HTR-8/SVneo (cell line): Measurements from ENCODE around the gene SEPTIN12.
A peak's percentile ranks its signal among the peaks of the same experiment; 100 is the strongest.
"Not testable (repeated sequence)": the region's sequence is repeated elsewhere in the genome, so short reads cannot be mapped to it uniquely, and the experiment has no call there.

Experiments used
- DNase-seq: peaks from one replicate; pipeline ENCODE4 v3.0.0; 2011; ENCODE audit warnings: low spot score, mixed read lengths; ENCODE audit not compliant: insufficient read length
- FAIRE-seq: peaks from 2 replicates; lab custom pipeline; 2011; peaks lifted over from hg19 to GRCh38; lab: Jason Lieb, UNC

SEPTIN12 gene

GRCh38 chr16:4785758-4786433, 2.2 kb downstream of the SEPTIN12 start:
- no peak for DNase-seq
- no peak for FAIRE-seq

- not testable (repeated sequence) for FAIRE-seq
Measured at GRCh38 chr16:4784444-4784987, 3.6 kb downstream of the SEPTIN12 start.

GRCh38 chr16:4783951-4784336, 4.2 kb downstream of the SEPTIN12 start:
- FAIRE-seq (no peak), DNase-seq (no peak)

More at GRCh38 chr16:4784444-4784987, 3.6 kb downstream of the SEPTIN12 start:
- DNase-seq = not testable (repeated sequence)

GRCh38 chr16:4783251-4783950, 4.7 kb downstream of the SEPTIN12 start:
- no peak for DNase-seq
- no peak for FAIRE-seq

- FAIRE-seq (no peak), DNase-seq (no peak)
Measured at GRCh38 chr16:4780235-4780634, 7.9 kb downstream of the SEPTIN12 start.

GRCh38 chr16:4778050-4778392, 10.1 kb downstream of the SEPTIN12 start:
- FAIRE-seq = no peak
- no peak for DNase-seq

GRCh38 chr16:4777339-4778049, 10.7 kb downstream of the SEPTIN12 start:
- FAIRE-seq = no peak

GRCh38 chr16:4776141-4776705, 11.9 kb downstream of the SEPTIN12 start:
- no peak for FAIRE-seq
- DNase-seq = no peak

More at GRCh38 chr16:4777339-4778049, 10.7 kb downstream of the SEPTIN12 start:
- no peak for DNase-seq

- FAIRE-seq (no peak), DNase-seq (no peak)
Measured at GRCh38 chr16:4775005-4775404, 13.1 kb downstream of the SEPTIN12 start.

- DNase-seq = no peak
- FAIRE-seq = no peak
Measured at GRCh38 chr16:4772351-4772750, 15.8 kb downstream of the SEPTIN12 start.

- FAIRE-seq = no peak
- no peak for DNase-seq
Measured at GRCh38 chr16:4771646-4772045, 16.5 kb downstream of the SEPTIN12 start.

- no peak for FAIRE-seq
- DNase-seq = no peak
Measured at GRCh38 chr16:4769306-4769638, 18.9 kb downstream of the SEPTIN12 start.

GRCh38 chr16:4768549-4769305, 19.4 kb downstream of the SEPTIN12 start:
- peak; percentile 72 for FAIRE-seq
- peak; percentile 97 for DNase-seq

GRCh38 chr16:4767872-4768548, 20.1 kb downstream of the SEPTIN12 start:
- FAIRE-seq = no peak
- DNase-seq = no peak

GRCh38 chr16:4766875-4767628, 21.1 kb downstream of the SEPTIN12 start, which contains the start of gene ZNF500:
Gene ZNF500 (minus strand): TSS chr16:4767162. CDS start chr16:4765978, 1,184 bp downstream.
- DNase-seq (peak; percentile 98), FAIRE-seq (peak; percentile 99)

GRCh38 chr16:4765511-4766474, 22.4 kb downstream of the SEPTIN12 start:
- FAIRE-seq (no peak), DNase-seq (no peak)

GRCh38 chr16:4763791-4764190, 24.4 kb downstream of the SEPTIN12 start:
- DNase-seq = no peak
- FAIRE-seq = no peak
